ENCODE results near the gene CTDNEP1.

CTDNEP1 gene

GRCh38 chr17:7219229-7219811, 32.2 kb downstream of the CTDNEP1 start:
- in situ Hi-C loops (cut with HindIII; ENCODE audit: low sequenced_read_pairs) = no loop called here
- no peak for TF ChIP-seq CTCF (IDR thresholded peaks at IDR 0.05; ENCODE audit: low read depth, low read length)
- peak overlapping the region; percentile 80 for H3K4me3 ChIP-seq (ENCODE audit: low read depth, low read length)
- DNase-seq (ENCODE audit: low read depth, low spot score) = no peak

GRCh38 chr17:7218758-7219157, 32.8 kb downstream of the CTDNEP1 start:
- no peak for DNase-seq (ENCODE audit: low read depth, low spot score)
- TF ChIP-seq CTCF (IDR thresholded peaks at IDR 0.05; ENCODE audit: low read depth, low read length) = no peak
- no peak overlapping the region for H3K4me3 ChIP-seq (ENCODE audit: low read depth, low read length)
- in situ Hi-C loops (cut with HindIII; ENCODE audit: low sequenced_read_pairs) = no loop called here

GRCh38 chr17:7218166-7218565, 33.4 kb downstream of the CTDNEP1 start:
- no peak for TF ChIP-seq CTCF (IDR thresholded peaks at IDR 0.05; ENCODE audit: low read depth, low read length)
- no peak overlapping the region for H3K4me3 ChIP-seq (ENCODE audit: low read depth, low read length)
- DNase-seq (ENCODE audit: low read depth, low spot score) = no peak
- in situ Hi-C loops (cut with HindIII; ENCODE audit: low sequenced_read_pairs) = no loop called here

GRCh38 chr17:7217113-7217987, 34.2 kb downstream of the CTDNEP1 start:
- in situ Hi-C loops (cut with HindIII; ENCODE audit: low sequenced_read_pairs) = no loop called here
- peak overlapping the region; percentile 71 for H3K4me3 ChIP-seq (ENCODE audit: low read depth, low read length)
- DNase-seq (ENCODE audit: low read depth, low spot score) = peak; percentile 81
- no peak for TF ChIP-seq CTCF (IDR thresholded peaks at IDR 0.05; ENCODE audit: low read depth, low read length)

- in situ Hi-C loops (cut with HindIII; ENCODE audit: low sequenced_read_pairs) = no loop called here
- TF ChIP-seq CTCF (IDR thresholded peaks at IDR 0.05; ENCODE audit: low read depth, low read length) = no peak
- H3K4me3 ChIP-seq (ENCODE audit: low read depth, low read length) = peak overlapping the region; percentile 71
- no peak for DNase-seq (ENCODE audit: low read depth, low spot score)
These were observed 35.1 kb downstream of the CTDNEP1 start for GRCh38 chr17:7216242-7217112.

GRCh38 chr17:7215652-7216180, 35.8 kb downstream of the CTDNEP1 start:
- no peak for TF ChIP-seq CTCF (IDR thresholded peaks at IDR 0.05; ENCODE audit: low read depth, low read length)
- in situ Hi-C loops (cut with HindIII; ENCODE audit: low sequenced_read_pairs) = no loop called here
- H3K4me3 ChIP-seq (ENCODE audit: low read depth, low read length) = peak overlapping the region; percentile 71
- DNase-seq (ENCODE audit: low read depth, low spot score) = no peak

Data from astrocyte of the spinal cord (primary cell).